NT2/D1 (cell line): ENCODE results near the gene ADGRE3.

Experiments
- SUZ12 ChIP-seq: IDR thresholded peaks from 2 replicates; pipeline ENCODE4 v1.6.1; 2011; ENCODE audit not compliant: insufficient read length, insufficient read depth; ENCODE audit errors: extremely low read depth
- YY1 ChIP-seq: IDR thresholded peaks from 2 replicates; pipeline ENCODE4 v1.6.1; 2011; ENCODE audit not compliant: insufficient read length, insufficient read depth
- ZNF274 ChIP-seq: IDR thresholded peaks from 2 replicates; pipeline ENCODE4 v1.6.1; 2011; ENCODE audit warnings: mild to moderate bottlenecking, low read depth, low read length

- no peak for TF ChIP-seq YY1
- no peak for TF ChIP-seq ZNF274
- no peak for TF ChIP-seq SUZ12
Measured at GRCh38 chr19:14686411-14686810, 11.8 kb upstream of the ADGRE3 start.
